ENCODE data around the gene OAT.
A peak's percentile ranks its signal among the peaks of the same experiment; 100 is the strongest.

OAT gene

DNA sequence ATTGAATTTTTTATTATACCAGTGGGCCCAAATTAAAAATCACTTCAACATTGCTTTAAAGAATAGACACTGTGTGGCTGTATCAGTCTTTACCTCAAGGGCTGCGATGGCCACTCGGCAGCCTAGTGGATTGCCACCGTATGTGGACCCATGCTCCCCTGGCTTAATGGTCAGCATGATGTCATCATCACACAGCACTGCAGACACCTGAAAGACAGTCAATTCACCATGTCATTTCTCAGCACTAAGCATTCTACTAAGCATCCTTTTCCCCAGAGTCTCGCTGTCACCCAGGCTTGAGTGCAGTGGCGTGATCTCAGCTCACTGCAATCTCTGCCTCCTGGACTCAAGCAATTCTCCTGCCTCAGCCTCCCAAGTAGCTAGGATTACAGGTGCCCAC lies 17.1 kb downstream of the OAT start:
- Mint-ChIP-seq H3K4me3 (no peak overlapping the region), H3K27ac (no peak overlapping the region), H3K4me1 (ENCODE audit: low read depth) (peaks cover 9% of the 10 kb centered on the region), H3K9me3 (no peaks in the 10 kb centered on the region), H3K36me3 (ENCODE audit: low read depth) (peaks cover 69% of the 10 kb centered on the region), H3K27me3 (no peaks in the 10 kb centered on the region)
- no peak for DNase-seq

DNA sequence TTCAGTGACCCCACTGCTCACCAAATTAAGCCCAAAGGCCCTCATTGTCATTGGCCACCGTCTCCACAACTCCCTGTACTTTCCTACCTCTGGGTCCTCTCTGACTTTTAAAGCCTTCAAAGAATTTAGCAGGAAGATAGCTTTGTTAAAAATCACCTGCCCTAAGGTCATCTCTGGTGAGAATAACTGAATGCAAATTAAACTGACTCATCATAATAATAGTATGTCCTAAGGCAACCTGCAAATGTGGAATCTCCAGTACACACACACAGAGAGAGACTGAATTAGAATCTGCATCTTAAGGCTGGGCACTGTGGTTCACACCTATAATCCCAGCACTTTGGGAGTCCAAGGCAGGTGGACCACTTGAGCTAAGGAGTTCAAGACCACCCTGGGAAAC lies 24.1 kb downstream of the OAT start:
- Mint-ChIP-seq H3K27me3 (no peaks in the 10 kb centered on the region), H3K4me1 (ENCODE audit: low read depth) (peaks cover 2% of the 10 kb centered on the region), H3K27ac (no peak overlapping the region), H3K36me3 (ENCODE audit: low read depth) (peaks cover 16% of the 10 kb centered on the region), H3K4me3 (no peak overlapping the region), H3K9me3 (no peaks in the 10 kb centered on the region)
- DNase-seq: no peak

GRCh38 chr10:124392626-124393342 lies 25.9 kb downstream of the OAT start:
- H3K4me3 Mint-ChIP-seq: no peak overlapping the region
- H3K27me3 Mint-ChIP-seq: no peaks in the 10 kb centered on the region
- peaks cover 7% of the 10 kb centered on the region for H3K4me1 Mint-ChIP-seq (ENCODE audit: low read depth)
- H3K9me3 Mint-ChIP-seq: no peaks in the 10 kb centered on the region
- H3K36me3 Mint-ChIP-seq (ENCODE audit: low read depth): peaks cover 8% of the 10 kb centered on the region
- DNase-seq: no peak
- no peak overlapping the region for H3K27ac Mint-ChIP-seq

DNA sequence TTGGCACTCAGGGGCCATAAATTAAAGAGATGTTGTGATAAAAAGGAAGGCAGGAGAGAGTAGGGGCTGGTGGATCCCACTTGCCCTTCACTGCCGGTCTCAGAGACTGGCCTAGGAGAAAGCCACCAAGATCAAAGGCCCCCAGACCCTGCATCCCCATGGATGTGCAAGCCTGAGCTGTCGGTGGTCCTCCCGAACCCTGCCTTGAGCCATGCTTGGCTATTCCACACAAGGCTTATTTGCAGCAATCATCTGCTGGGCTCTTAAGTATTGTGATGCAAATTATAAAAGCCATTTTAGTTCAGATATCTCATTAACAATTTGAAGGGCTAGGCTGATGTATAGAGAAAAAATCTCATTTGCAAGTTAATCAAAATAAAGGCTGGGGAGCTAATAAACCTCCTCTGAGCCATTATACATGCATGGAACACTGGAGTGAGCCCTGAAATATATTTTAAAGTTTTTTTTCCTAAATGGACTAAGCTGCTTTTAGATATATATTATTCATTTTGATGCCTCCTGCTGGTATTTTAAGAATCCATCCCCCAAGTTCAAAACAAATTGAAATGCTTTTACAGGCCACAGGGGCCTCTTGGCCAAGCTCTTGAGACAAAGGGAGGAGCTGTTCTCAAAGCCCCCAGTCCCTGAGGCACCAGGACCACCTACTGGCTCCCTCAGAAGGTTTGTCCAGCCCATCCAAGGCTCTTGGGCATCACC lies 28.1 kb downstream of the OAT start:
- H3K27me3 Mint-ChIP-seq: no peaks in the 10 kb centered on the region
- no peaks in the 10 kb centered on the region for H3K9me3 Mint-ChIP-seq
- no peak overlapping the region for H3K27ac Mint-ChIP-seq
- H3K4me3 Mint-ChIP-seq: no peak overlapping the region
- no peak for DNase-seq
- no peaks in the 10 kb centered on the region for H3K36me3 Mint-ChIP-seq (ENCODE audit: low read depth)
- H3K4me1 Mint-ChIP-seq (ENCODE audit: low read depth): peaks cover 7% of the 10 kb centered on the region

DNA sequence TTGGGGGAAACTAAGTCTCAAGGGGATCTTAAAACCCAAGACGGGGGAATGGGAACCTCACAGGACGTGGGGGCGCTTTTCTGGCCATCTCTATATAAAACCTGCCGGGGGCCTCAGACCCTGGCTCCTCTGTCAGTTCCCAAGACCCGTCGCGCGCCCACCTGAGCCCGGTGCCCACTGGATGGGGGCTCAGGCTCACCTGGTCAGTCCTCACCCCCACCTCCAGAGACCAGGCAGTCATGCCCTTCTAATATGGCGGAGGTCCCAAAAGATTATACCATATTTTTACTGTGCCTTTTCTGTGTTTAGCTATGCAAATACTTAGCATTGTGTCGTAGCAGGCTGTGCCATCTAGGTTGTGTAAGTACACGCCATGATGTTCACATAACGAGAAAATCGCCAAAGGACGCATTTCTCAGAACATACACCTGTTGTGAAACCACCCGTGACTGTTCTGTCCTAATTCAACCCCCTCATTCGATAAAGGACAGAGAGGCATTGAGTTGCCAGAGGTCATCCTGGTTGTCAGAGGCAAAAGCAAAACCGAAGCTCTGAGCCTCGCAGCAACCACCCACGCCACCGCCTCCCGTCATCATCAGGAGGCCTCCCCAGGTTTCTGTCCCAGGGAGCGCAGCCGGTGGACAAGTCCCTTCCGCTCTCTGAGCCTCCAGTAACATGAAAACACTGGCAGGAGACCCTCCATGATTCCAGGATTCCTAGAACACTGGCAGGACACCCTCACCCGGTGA lies 28.9 kb downstream of the OAT start:
- Mint-ChIP-seq H3K4me1 (ENCODE audit: low read depth) (peaks cover 7% of the 10 kb centered on the region), H3K9me3 (no peaks in the 10 kb centered on the region), H3K36me3 (ENCODE audit: low read depth) (no peaks in the 10 kb centered on the region), H3K4me3 (peak overlapping the region; percentile 44), H3K27ac (no peak overlapping the region), H3K27me3 (peaks cover 5% of the 10 kb centered on the region)
- no peak for DNase-seq

GRCh38 chr10:124388823-124389612 lies 29.7 kb downstream of the OAT start:
- no peaks in the 10 kb centered on the region for H3K9me3 Mint-ChIP-seq
- H3K27ac Mint-ChIP-seq: no peak overlapping the region
- peaks cover 7% of the 10 kb centered on the region for H3K4me1 Mint-ChIP-seq (ENCODE audit: low read depth)
- H3K27me3 Mint-ChIP-seq: peaks cover 11% of the 10 kb centered on the region
- DNase-seq: peak; percentile 97
- H3K4me3 Mint-ChIP-seq: peak overlapping the region; percentile 44
- H3K36me3 Mint-ChIP-seq (ENCODE audit: low read depth): no peaks in the 10 kb centered on the region

GRCh38 chr10:124388476-124388822 lies 30.3 kb downstream of the OAT start:
- H3K9me3 Mint-ChIP-seq: no peaks in the 10 kb centered on the region
- DNase-seq: no peak
- no peaks in the 10 kb centered on the region for H3K36me3 Mint-ChIP-seq (ENCODE audit: low read depth)
- H3K4me1 Mint-ChIP-seq (ENCODE audit: low read depth): peaks cover 7% of the 10 kb centered on the region
- H3K27ac Mint-ChIP-seq: no peak overlapping the region
- peaks cover 15% of the 10 kb centered on the region for H3K27me3 Mint-ChIP-seq
- H3K4me3 Mint-ChIP-seq: no peak overlapping the region

DNA sequence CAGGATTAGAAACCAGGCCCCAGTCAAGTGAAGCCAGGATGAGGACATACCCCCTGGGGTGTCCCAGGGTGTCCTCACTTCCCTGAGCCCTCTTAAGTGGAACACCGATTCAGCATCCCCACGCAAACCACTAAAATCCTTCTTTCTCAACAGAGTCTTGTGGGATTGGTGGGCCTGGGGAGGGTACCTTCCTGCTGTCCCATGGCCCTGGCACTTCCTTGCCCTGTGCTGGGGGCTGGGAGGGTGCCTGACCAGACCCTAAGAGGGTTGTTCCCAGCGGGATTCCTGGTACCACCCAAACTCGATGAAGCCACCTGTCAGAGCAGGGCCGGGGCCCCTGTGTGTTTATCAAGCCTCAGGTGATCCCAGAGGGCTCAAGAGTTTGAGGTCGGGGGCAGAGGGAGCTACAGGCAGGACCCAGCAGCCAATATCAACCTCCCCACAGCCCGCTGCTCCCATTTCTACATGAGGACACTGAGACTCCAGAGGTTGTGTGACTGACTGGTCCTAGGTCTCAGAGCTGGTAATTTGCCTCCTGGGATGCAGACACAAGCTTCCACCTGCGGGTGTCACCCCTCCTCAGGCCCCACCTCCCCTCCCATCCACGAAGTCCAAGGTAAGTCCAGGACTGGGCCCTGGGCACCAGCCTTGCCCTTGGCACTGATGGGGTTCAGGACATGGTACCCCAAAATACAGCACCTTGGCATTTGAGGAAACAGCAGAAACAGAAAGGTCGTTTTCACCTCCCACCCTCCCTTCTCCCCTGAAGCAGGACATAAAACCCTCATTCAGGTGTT lies 31.4 kb downstream of the OAT start:
- H3K4me1 Mint-ChIP-seq (ENCODE audit: low read depth): peaks cover 7% of the 10 kb centered on the region
- no peaks in the 10 kb centered on the region for H3K9me3 Mint-ChIP-seq
- no peak for DNase-seq
- peaks cover 18% of the 10 kb centered on the region for H3K27me3 Mint-ChIP-seq
- H3K36me3 Mint-ChIP-seq (ENCODE audit: low read depth): no peaks in the 10 kb centered on the region
- no peak overlapping the region for H3K4me3 Mint-ChIP-seq
- no peak overlapping the region for H3K27ac Mint-ChIP-seq

- H3K27ac Mint-ChIP-seq: no peak overlapping the region
- no peaks in the 10 kb centered on the region for H3K9me3 Mint-ChIP-seq
- no peak overlapping the region for H3K4me3 Mint-ChIP-seq
- H3K27me3 Mint-ChIP-seq: peaks cover 22% of the 10 kb centered on the region
- H3K36me3 Mint-ChIP-seq (ENCODE audit: low read depth): no peaks in the 10 kb centered on the region
- peaks cover 7% of the 10 kb centered on the region for H3K4me1 Mint-ChIP-seq (ENCODE audit: low read depth)
- no peak for DNase-seq
Observed at GRCh38 chr10:124386186-124387077, 32.3 kb downstream of the OAT start.

GRCh38 chr10:124385627-124386185 lies 33.0 kb downstream of the OAT start:
- H3K27ac Mint-ChIP-seq: no peak overlapping the region
- H3K9me3 Mint-ChIP-seq: no peaks in the 10 kb centered on the region
- H3K4me1 Mint-ChIP-seq (ENCODE audit: low read depth): peaks cover 10% of the 10 kb centered on the region
- no peak overlapping the region for H3K4me3 Mint-ChIP-seq
- H3K27me3 Mint-ChIP-seq: peaks cover 29% of the 10 kb centered on the region
- DNase-seq: no peak
- H3K36me3 Mint-ChIP-seq (ENCODE audit: low read depth): no peaks in the 10 kb centered on the region

DNA sequence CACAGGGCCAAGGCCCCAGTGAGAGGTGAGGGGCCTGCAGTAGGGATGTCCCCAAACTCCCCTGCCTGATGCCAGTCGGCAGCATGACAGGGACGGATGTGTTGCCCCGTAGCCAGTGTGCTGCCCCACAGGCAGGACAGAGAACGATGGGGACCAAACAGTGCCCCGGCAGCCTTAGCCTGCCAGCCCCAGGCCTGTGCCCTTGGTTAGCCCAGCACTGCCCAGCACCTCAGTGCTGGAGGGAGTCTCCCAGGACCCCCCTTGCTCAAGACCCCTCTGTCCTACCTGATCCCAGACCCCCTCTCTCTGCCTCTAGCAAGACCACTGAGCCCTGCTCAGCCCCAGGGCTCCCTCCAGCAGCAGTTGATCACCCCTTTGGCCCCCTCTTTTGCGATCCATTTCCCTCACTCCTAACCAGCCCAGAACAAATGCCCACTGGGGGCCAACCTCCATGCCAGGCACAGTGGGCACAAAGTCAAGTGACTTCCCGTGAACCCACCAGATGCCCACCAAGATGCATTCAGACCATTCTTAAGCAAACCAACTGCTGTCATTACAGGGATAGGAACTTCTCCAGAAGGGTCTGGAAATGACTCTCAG lies 34.0 kb downstream of the OAT start:
- H3K4me3 Mint-ChIP-seq: no peak overlapping the region
- H3K27ac Mint-ChIP-seq: no peak overlapping the region

DNA sequence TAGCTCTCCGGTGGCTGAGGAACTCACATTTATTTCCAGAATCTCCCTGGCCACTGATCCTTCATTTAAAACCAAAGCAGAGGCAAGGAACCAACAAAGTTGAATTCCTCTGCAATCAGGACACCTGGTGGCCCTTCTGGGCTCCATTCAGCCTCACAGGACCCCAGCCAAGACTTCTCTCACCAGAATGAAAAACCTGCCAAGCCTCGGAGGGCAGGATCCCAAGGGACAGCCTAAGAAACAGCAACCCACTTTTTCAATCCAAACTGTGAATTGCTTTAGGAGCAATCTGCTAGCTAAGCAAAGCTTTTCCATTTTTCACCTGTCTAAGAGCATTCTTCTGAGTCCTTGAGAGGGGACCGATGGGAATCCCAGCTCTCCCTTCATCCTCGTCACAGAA lies 34.6 kb downstream of the OAT start:
- DNase-seq: no peak
- Mint-ChIP-seq H3K4me1 (ENCODE audit: low read depth) (peaks cover 5% of the 10 kb centered on the region), H3K4me3 (no peak overlapping the region), H3K27me3 (peaks cover 44% of the 10 kb centered on the region), H3K27ac (no peak overlapping the region), H3K9me3 (no peaks in the 10 kb centered on the region), H3K36me3 (ENCODE audit: low read depth) (no peaks in the 10 kb centered on the region)

More for the DNA sequence above, 34.0 kb downstream of the OAT start:
- no peaks in the 10 kb centered on the region for H3K9me3 Mint-ChIP-seq
- peaks cover 39% of the 10 kb centered on the region for H3K27me3 Mint-ChIP-seq
- H3K4me1 Mint-ChIP-seq (ENCODE audit: low read depth): peaks cover 9% of the 10 kb centered on the region
- DNase-seq: no peak
- H3K36me3 Mint-ChIP-seq (ENCODE audit: low read depth): no peaks in the 10 kb centered on the region
